Activated gamma-delta T cell treated with anti-CD3 and anti-CD28 coated beads, Interleukin-2, amount 50 U/mL, for 16 hours (primary cell): ENCODE measurements around the gene HS3ST5.
"Not testable (repeated sequence)": the region's sequence is repeated elsewhere in the genome, so short reads cannot be mapped to it uniquely, and the experiment has no call there.

Experiments
- DNase-seq: peaks from one replicate; pipeline ENCODE4 v3.0.0-alpha.2; 2020; ENCODE audit warnings: low read depth

The HS3ST5 gene

DNA sequence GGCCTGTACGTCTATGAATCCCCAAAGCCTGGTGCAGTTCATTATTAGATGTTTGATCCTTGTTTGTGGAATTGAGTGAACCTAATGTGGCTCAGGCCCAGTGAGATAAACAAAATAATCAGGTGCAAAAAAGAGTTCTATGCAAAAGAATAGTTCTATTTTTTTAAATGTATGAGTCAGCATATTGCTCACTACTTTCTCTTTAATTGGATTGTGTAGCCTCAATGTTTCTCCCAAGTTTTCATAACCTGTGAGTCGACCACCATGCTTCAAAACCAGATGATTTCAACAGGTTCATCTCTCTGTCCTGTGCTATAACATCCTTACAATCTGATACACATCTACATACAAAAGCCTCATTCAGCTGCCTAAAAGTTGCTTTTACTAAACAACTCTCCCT, 255.3 kb downstream of the HS3ST5 start:
- no peak for DNase-seq

- DNase-seq: no peak
These were observed 257.6 kb downstream of the HS3ST5 start for GRCh38 chr6:114085211-114085610.

- no peak for DNase-seq
These were observed 258.4 kb downstream of the HS3ST5 start for GRCh38 chr6:114084327-114084890.

GRCh38 chr6:114083251-114083650, 259.6 kb downstream of the HS3ST5 start:
- no peak for DNase-seq

GRCh38 chr6:114081730-114082129, 261.1 kb downstream of the HS3ST5 start:
- DNase-seq: no peak

DNA sequence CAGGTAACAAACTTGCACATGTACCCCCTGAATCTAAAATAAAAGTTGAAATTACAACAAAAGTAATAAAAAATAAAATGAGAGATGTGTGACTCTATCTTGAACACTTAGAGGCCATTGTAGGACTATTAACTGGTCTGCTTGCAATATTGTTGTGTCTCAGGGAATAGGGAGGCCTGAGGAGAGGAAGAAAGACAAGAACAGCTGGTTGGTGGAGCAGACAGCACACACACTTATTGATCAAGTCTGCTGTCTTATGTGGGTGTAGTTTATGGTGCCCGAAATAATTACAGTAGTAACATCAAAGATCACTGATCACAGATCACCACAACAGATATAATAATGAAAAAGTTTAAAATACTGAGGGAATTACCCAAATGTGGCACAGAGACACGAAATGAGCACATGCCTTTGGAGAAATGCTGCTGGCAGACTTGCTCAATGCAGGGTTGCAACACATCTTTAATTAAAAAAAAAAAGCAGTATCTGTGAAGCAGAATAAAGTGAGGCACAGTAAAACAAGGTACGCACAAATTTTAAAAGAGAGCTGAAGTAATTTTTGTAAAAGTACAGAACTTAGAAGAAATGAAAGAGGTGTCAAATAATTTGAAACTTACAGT, 261.8 kb downstream of the HS3ST5 start:
- no peak for DNase-seq

GRCh38 chr6:114080410-114080809, 262.4 kb downstream of the HS3ST5 start:
- DNase-seq: not testable (repeated sequence)

- no peak for DNase-seq
These were observed 267.0 kb downstream of the HS3ST5 start for GRCh38 chr6:114075777-114076176.

- DNase-seq: no peak
These were observed 267.5 kb downstream of the HS3ST5 start for GRCh38 chr6:114075300-114075699.

DNA sequence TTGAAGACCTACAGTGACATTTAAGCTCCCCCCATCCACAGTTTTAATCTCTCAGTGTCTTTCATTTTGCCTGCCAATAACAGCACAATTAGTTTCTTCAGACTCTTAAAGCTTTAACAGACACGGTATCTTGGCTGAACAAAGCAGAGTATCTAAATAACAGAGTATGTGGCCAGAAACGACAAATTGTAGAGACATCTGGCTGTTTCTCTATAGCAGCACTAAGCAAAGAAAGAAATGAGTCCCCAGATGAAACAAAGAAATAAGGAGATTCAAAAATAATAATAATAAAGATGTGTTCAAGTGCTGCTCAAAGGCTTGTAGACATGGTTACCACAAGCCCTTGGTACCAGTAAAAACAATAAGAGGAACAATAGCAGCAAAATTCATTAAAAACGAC, 274.1 kb downstream of the HS3ST5 start:
- no peak for DNase-seq

- no peak for DNase-seq
These were observed 274.7 kb downstream of the HS3ST5 start for GRCh38 chr6:114068116-114068515.

GRCh38 chr6:114064862-114065261, 278.0 kb downstream of the HS3ST5 start:
- DNase-seq: no peak

DNA sequence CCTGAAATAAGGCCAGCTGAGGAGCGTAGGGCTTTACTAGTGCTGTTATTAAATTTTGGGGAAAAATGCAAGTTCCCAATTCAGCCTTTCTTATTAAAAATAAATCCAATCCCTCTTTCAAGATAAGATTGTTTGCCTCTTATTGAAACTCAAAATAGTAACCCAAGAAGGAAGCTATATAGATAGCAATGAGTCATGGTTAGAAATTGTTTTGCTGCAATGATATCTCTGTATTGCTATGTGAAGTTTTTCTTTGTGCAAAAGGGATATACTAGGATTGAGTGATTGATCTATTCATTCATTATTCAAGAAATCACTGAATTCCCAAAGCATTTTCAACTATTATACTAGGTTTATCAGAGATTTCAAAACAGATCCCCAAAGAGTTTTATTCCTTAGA, 278.9 kb downstream of the HS3ST5 start:
- DNase-seq: no peak

- DNase-seq: no peak
These were observed 280.6 kb downstream of the HS3ST5 start for GRCh38 chr6:114062199-114062598.

DNA sequence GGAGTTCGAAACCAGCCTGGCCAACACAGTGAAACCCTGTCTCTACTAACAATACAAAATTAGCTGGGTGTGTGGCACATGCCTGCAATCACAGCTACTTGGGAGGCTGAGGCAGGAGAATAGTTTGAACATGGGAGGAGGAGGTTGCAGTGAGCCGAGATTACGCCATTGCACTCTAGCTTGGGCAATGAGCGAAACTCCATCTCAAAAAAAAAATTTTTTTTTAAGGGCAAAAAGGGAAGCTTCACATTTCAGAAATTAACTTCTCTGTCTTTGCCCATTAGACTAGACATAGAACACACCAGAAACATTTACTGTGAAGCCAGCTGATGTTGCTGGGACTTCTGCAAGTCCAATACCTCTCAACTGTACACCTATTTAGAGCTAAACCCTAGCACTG, 281.1 kb downstream of the HS3ST5 start:
- DNase-seq: no peak

GRCh38 chr6:114061116-114061515, 281.7 kb downstream of the HS3ST5 start:
- no peak for DNase-seq

- DNase-seq: no peak
These were observed 284.4 kb downstream of the HS3ST5 start for GRCh38 chr6:114058435-114058834.

GRCh38 chr6:114055763-114056162, 287.1 kb downstream of the HS3ST5 start:
- no peak for DNase-seq

DNA sequence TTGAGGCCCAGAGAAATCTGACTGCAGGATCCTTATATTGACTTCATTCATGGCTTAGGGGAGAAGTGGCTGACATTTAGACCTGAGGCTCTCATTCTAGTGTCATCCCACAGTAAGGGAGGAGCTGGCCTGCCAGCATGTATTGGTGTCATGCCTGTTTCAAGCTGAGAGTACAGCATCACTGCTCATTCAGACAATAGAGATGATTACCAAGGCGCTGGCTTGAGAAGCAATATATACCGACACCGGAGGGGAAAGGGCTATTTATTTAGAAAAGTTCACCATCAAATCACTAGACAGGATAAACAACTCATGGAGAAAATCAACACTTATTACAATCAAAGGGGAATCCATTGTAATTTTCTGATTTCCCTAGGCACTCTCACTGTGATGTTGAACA, 287.5 kb downstream of the HS3ST5 start:
- DNase-seq: no peak

DNA sequence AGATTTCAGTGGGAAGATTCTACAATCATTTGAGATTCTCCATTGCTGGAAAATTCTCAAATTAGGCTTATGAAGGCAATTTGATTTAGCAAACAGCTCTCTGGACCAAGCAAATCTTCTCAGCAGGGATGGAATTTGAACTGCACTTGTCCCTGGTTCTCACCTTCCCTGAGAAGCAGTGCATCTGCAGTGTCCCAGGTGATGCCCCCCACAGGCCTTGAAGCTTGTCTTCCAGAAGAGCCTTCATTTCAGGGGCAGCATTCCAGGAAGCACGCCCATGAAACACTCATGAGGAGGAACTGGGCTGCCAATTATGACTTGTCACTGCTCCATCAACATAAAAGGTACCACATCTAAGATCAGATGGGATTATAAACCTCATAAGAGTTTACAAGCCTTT, 289.0 kb downstream of the HS3ST5 start:
- no peak for DNase-seq

- DNase-seq: no peak
These were observed 290.7 kb downstream of the HS3ST5 start for GRCh38 chr6:114052141-114052540.

DNA sequence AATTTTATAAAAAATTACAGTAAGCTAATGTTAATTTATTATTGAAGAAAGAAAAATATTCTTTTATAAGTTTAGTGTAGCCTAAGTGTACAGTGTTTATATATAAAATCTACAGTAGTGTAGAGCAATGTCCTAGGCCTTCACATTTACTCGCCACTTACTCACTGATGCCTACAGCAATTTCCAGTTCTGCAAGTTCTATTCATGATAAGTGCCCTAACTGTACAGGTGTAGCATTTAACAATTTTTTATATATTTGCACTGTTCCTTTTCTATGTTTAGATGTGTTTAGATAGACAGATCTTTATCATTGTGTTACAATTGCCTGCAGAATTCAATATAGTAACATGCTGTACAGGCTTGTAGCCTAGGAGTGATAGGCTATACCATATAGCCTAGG, 291.8 kb downstream of the HS3ST5 start:
- no peak for DNase-seq

GRCh38 chr6:114049367-114049966, 293.4 kb downstream of the HS3ST5 start:
- DNase-seq: no peak

- not testable (repeated sequence) for DNase-seq
These were observed 298.3 kb downstream of the HS3ST5 start for GRCh38 chr6:114044566-114044965.
